Right atrium auricular region (tissue), 2 donors: ENCODE measurements around the gene ACSM2B. TPM values are rescaled to one million over a fixed set of nuclear protein-coding genes. Genes with fewer than 3 reads are reported as not detected.

Source experiments
- total RNA-seq, 2 donors: library from RNA; depleted of rRNA; stranded (reverse); fragments of >200 nt; gene quantifications; one replicate each; pipeline ENCODE4 v1.1.0, GENCODE V29; 2016

The ACSM2B gene
- total RNA-seq, 2 donors from 2014 or later, result not detected

Other genes with a start within 250 kb of the ACSM2B start
- not detected for gene GP2, start 248.9 kb downstream of the ACSM2B start, total RNA-seq
- not detected for gene UMOD, start 223.7 kb downstream of the ACSM2B start, total RNA-seq
- gene PDILT, start 171.6 kb downstream of the ACSM2B start, total RNA-seq, result not detected
- gene ACSM5, start 166.8 kb downstream of the ACSM2B start, total RNA-seq, result 1 to 10 TPM; 1.7 TPM
- not detected for gene ACSM2A, start 124.8 kb downstream of the ACSM2B start, total RNA-seq
- 1 to 10 TPM in 1 of 2 donors, under 1 TPM in 1; 0.71 to 1.5 TPM for gene ACSM1, start 121.3 kb upstream of the ACSM2B start, total RNA-seq
- gene THUMPD1, start 165.5 kb upstream of the ACSM2B start, total RNA-seq, result 10 to 100 TPM; 24.3 to 26.0 TPM
- 10 to 100 TPM; 15.8 to 27.0 TPM for gene ACSM3, start 187.6 kb upstream of the ACSM2B start, total RNA-seq
- gene ERI2, start 230.1 kb upstream of the ACSM2B start, total RNA-seq, result 1 to 10 TPM; 4.9 to 8.0 TPM
- 1 to 10 TPM in 1 of 2 donors, under 1 TPM in 1; 0.98 to 5.2 TPM for gene REXO5, start 230.2 kb upstream of the ACSM2B start, total RNA-seq